Measurements from ENCODE around the gene ETV4. TPM values are rescaled to one million over a fixed set of nuclear protein-coding genes. Genes with fewer than 3 reads are reported as not detected.
A peak's percentile ranks its signal among the peaks of the same experiment; 100 is the strongest.

ETV4 gene
- total and polyA plus RNA-seq, 2 of the 13 experiments (the other 11 are each of a cell fraction or from before 2014, with no cell fraction given): 128 to 330 TPM

- no peak for TF ChIP-seq ZNF850 (CRISPR knock-in tag; conservative IDR thresholded peaks at IDR 0.05)
- TF ChIP-seq MEF2D (CRISPR knock-in tag; IDR thresholded peaks at IDR 0.05): no peak
- TF ChIP-seq KLF6 (CRISPR knock-in tag; IDR thresholded peaks at IDR 0.05): no peak
- no peak for TF ChIP-seq MIER2 (CRISPR knock-in tag; IDR thresholded peaks at IDR 0.05)
- TF ChIP-seq ZNF142 (CRISPR knock-in tag; IDR thresholded peaks at IDR 0.05): no peak
- TF ChIP-seq ZNF776 (CRISPR knock-in tag; IDR thresholded peaks at IDR 0.05): no peak
- peak; percentile 61; the same call in 1 of the 2 replicates for TF ChIP-seq CCDC6 (CRISPR knock-in tag; IDR thresholded peaks at IDR 0.05)
- TF ChIP-seq KLF16 (CRISPR knock-in tag; IDR thresholded peaks at IDR 0.05): no peak
- no peak for TF ChIP-seq MED1 (CRISPR knock-in tag; IDR thresholded peaks at IDR 0.05)
- TF ChIP-seq ZNF747 (CRISPR knock-in tag; IDR thresholded peaks at IDR 0.05; ENCODE audit: borderline replicate concordance): no peak
- TF ChIP-seq MEIS2 (CRISPR knock-in tag; IDR thresholded peaks at IDR 0.05): no peak
Observed at GRCh38 chr17:43547189-43547550, 1.0 kb upstream of the ETV4 start (continued).
